Caco-2 (cell line): ENCODE results near the gene GRK2. TPM values are rescaled to one million over a fixed set of nuclear protein-coding genes. Genes with fewer than 3 reads are reported as not detected.

Experiments
- BruUV-seq: library from RNA; stranded (reverse); fragments of 400-500 nt; replicated peaks from 2 replicates; lab custom pipeline; 2021; lab: Mats Ljungman, UMichigan
- CTCF ChIA-PET: fragments of 300-600 bp; sonication (Branson Sonifier 250); formaldehyde crosslinking; loops from one replicate; lab custom pipeline; 2022; ENCODE audit warnings: antibody characterized with exemption; lab: Charles Lee
- POLR2A ChIA-PET: fragments of 300-600 bp; sonication (Branson Sonifier 250); formaldehyde crosslinking; loops from one replicate; lab custom pipeline; 2022; ENCODE audit warnings: antibody characterized with exemption; lab: Charles Lee
- DNase-seq, 2 experiments: peaks; one replicate each; pipeline versions ENCODE4 v3.0.0 to v3.0.0-alpha.2; 2020 to 2022
- H3K27me3 ChIP-seq: replicated peaks from 2 replicates; pipeline ENCODE4 v1.6.0; 2011; ENCODE audit warnings: low read length; ENCODE audit not compliant: control insufficient read depth, insufficient read depth
- H3K36me3 ChIP-seq: 2 replicates; pipeline ENCODE4 v1.5.1; 2011; ENCODE audit warnings: low read length; ENCODE audit not compliant: control insufficient read depth, insufficient read depth
- H3K4me1 ChIP-seq: fragments of 250-450 bp; sonication (Bioruptor Pico); 2 replicates; pipeline ENCODE4 v1.5.1; 2020; ENCODE audit warnings: mild to moderate bottlenecking
- H3K4me3 ChIP-seq: 2 replicates; pipeline ENCODE4 v1.5.1; 2011; ENCODE audit warnings: low read depth, mild to moderate bottlenecking, control low read depth, low read length
- H3K9me3 ChIP-seq: fragments of 250-450 bp; sonication (Bioruptor Pico); 2 replicates; pipeline ENCODE4 v1.5.1; 2020; ENCODE audit warnings: mild to moderate bottlenecking, moderate library complexity
- H3K27ac Mint-ChIP-seq: one replicate; pipeline ENCODE4 v1.8.0; 2022; ENCODE audit warnings: mixed read lengths; ENCODE audit not compliant: unreplicated experiment
- H3K27me3 Mint-ChIP-seq: one replicate; pipeline ENCODE4 v1.8.0; 2022; ENCODE audit warnings: mixed read lengths; ENCODE audit not compliant: insufficient read depth, unreplicated experiment
- H3K36me3 Mint-ChIP-seq: one replicate; pipeline ENCODE4 v1.8.0; 2022; ENCODE audit warnings: mild to moderate bottlenecking, mixed read lengths; ENCODE audit not compliant: insufficient read depth, unreplicated experiment
- H3K4me1 Mint-ChIP-seq: one replicate; pipeline ENCODE4 v1.8.0; 2022; ENCODE audit warnings: low read depth, mixed read lengths; ENCODE audit not compliant: unreplicated experiment
- H3K4me3 Mint-ChIP-seq: one replicate; pipeline ENCODE4 v1.8.0; 2022; ENCODE audit warnings: mild to moderate bottlenecking, moderate library complexity, mixed read lengths; ENCODE audit not compliant: unreplicated experiment
- H3K9me3 Mint-ChIP-seq: one replicate; pipeline ENCODE4 v1.8.0; 2022; ENCODE audit warnings: mixed read lengths; ENCODE audit not compliant: unreplicated experiment
- CTCF ChIP-seq, 2 experiments: fragments of 200-600 bp in 1 of 2; IDR thresholded peaks; 1 replicate in 1 of 2; 2 replicates in 1 of 2; pipeline versions ENCODE4 v1.5.1 to v1.8.0; 2011 to 2022; ENCODE audit warnings: antibody characterized with exemption in 1 of 2, control low read depth in 1 of 2, inconsistent platforms in 1 of 2, low read depth in 1 of 2, low read length in 1 of 2, mild to moderate bottlenecking in 1 of 2, moderate library complexity in 1 of 2; ENCODE audit not compliant: insufficient read depth in 1 of 2, severe bottlenecking in 1 of 2, unreplicated experiment in 1 of 2
- intact Hi-C: fragments of 100-400 bp; cut with micrococcal nuclease; formaldehyde crosslinking; loops from one replicate; pipeline ENCODE4 v1.10.0; 2022; ENCODE audit not compliant: unreplicated experiment
- total RNA-seq: library from RNA; stranded (reverse); gene quantifications from 2 replicates; pipeline ENCODE4 v1.2.3, GENCODE V29; 2022

The GRK2 gene
- total RNA-seq, 1 experiment from 2014 or later: 120 TPM

DNA sequence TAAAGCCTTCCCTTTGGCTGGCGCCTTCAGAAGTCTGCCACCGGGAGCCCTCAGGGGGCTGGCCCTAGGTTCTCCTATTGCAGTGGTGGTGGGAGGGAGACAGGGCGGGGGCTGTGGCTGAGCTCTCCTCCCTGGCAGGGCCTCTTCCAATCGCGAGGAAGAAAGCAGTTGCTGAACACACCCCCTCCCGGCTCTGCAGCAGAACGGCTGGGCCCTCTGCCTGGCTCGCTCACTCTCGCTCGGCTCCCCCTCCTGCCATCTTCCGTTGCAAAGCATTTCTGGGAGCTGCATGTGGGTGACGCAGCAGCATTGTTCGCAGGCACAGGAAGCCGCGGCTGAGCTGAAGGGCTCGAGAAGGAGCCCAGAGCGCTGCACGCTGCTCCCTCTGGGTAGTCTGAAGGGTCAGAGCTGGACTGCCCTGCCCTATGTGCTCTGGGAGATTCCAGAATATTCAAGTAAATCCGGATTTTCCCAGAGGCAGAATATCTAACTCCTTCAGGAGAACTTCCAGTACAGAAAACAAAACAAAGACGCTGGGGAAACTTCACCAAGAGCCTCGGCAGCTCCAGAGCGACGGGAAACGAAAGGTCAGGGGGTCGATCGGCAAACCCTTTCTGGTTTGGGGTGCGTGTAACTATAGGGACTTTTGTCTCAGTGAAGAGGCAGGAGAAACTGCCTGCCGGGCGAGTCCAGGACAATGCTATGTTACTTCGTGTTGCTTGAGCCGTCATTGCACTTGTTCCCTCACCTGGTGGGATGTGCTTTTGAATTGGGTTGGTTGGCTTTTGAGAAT is 26.3 kb upstream of the GRK2 start:
- CTCF ChIA-PET: interaction anchor here (0.5 to 3.5 kb wide), 27 partner anchors 8 to 1186 kb away, joined by 3 to 22 read pairs (median 4); partner anchors contain the start of genes ANKRD13D, DPP3, KDM2A and PPP1CA
- peaks cover 64% of the 10 kb centered on the region for H3K36me3 Mint-ChIP-seq
- peaks cover 30% of the 10 kb centered on the region for H3K4me1 ChIP-seq

GRCh38 chr11:67240576-67241389 is 25.5 kb upstream of the GRK2 start:
- no peak for TF ChIP-seq CTCF (IDR thresholded peaks at IDR 0.05; ENCODE audit: insufficient read depth in 1 of 2, low read depth in 1 of 2, low read length in 1 of 2, severe bottlenecking in 1 of 2, unreplicated experiment in 1 of 2)
- peak overlapping the region; percentile 46 for H3K4me3 ChIP-seq
- Mint-ChIP-seq H3K36me3 (peaks cover 66% of the 10 kb centered on the region), H3K4me1 (peaks cover 42% of the 10 kb centered on the region), H3K9me3 (no peaks in the 10 kb centered on the region), H3K27me3 (no peaks in the 10 kb centered on the region), H3K4me3 (peak overlapping the region; percentile 96), H3K27ac (peak overlapping the region; percentile 98)
- CTCF ChIA-PET: interaction anchor here (0.5 to 3.5 kb wide), 12 partner anchors 7 to 186 kb away, joined by 3 to 22 read pairs (median 8); partner anchors contain the start of genes ANKRD13D, KDM2A and SSH3
- no peaks in the 10 kb centered on the region for H3K27me3 ChIP-seq
- POLR2A ChIA-PET: interaction anchor here (0.5 to 2.7 kb wide), 16 partner anchors 8 to 282 kb away, joined by 3 to 49 read pairs (median 6); partner anchors contain the start of genes KDM2A, PC, PPP1CA and SSH3
- BruUV-seq: no TSS peak
- 0 out of 2 replicates have a peak, but pooled peaks cover 3% of the 10 kb centered on the region for H3K36me3 ChIP-seq
- peaks cover 30% of the 10 kb centered on the region for H3K4me1 ChIP-seq
- intact Hi-C loops: loop anchor here (1.0 to 10.0 kb wide), 2 partner anchors 8 to 344 kb away; partner anchors contain the start of gene GSTP1
- H3K9me3 ChIP-seq: no peaks in the 10 kb centered on the region
- peak; percentile 78 to 85 for DNase-seq

More for the DNA sequence above, 26.3 kb upstream of the GRK2 start:
- H3K27me3 ChIP-seq: no peaks in the 10 kb centered on the region
- TF ChIP-seq CTCF (IDR thresholded peaks at IDR 0.05; ENCODE audit: insufficient read depth in 1 of 2, low read depth in 1 of 2, low read length in 1 of 2, severe bottlenecking in 1 of 2, unreplicated experiment in 1 of 2): no peak
- Mint-ChIP-seq H3K27me3 (no peaks in the 10 kb centered on the region), H3K27ac (peak overlapping the region; percentile 98), H3K9me3 (no peaks in the 10 kb centered on the region), H3K4me1 (peaks cover 34% of the 10 kb centered on the region), H3K4me3 (peak overlapping the region; percentile 96)
- intact Hi-C loops: loop anchor here (1.0 to 10.0 kb wide), 6 partner anchors 8 to 345 kb away; partner anchors contain the start of genes ANKRD13D, GSTP1 and KDM2A
- H3K9me3 ChIP-seq: no peaks in the 10 kb centered on the region
- H3K4me3 ChIP-seq: peak overlapping the region; percentile 46
- TSS peak; percentile 67 for BruUV-seq
- POLR2A ChIA-PET: interaction anchor here (0.6 to 2.7 kb wide), 35 partner anchors 8 to 1234 kb away, joined by 3 to 49 read pairs (median 3); partner anchors contain the start of genes ANKRD13D, GRK2, KDM2A and MRPL11
- H3K36me3 ChIP-seq: 0 out of 2 replicates have a peak, but pooled peaks cover 1% of the 10 kb centered on the region
- DNase-seq: peak; percentile 100
